K562 (cell line): ENCODE results near the gene KIF19. TPM values are rescaled to one million over a fixed set of nuclear protein-coding genes. Genes with fewer than 3 reads are reported as not detected.

Experiments
- ATAC-seq: fragments of 200-7000 bp; cut with Tn5 transposase; 3 replicates; pipeline ENCODE4 v1.9.1; 2020; ENCODE audit warnings: moderate library complexity
- BruUV-seq: library from RNA; stranded (reverse); fragments of 400-500 nt; replicated peaks from 2 replicates; lab custom pipeline; 2021; lab: Mats Ljungman, UMichigan
- CTCF ChIA-PET: fragments of 300-600 bp; formaldehyde crosslinking; extraction: SDS; loops from one replicate; lab custom pipeline; 2021; ENCODE audit warnings: low intra/inter-chr PET ratio; lab: Yijun Ruan, JAX
- POLR2A ChIA-PET: fragments of 300-600, 350-650 bp; sonication (Branson Sonifier 250); formaldehyde crosslinking; extraction: SDS; loops from one replicate; lab custom pipeline; 2021; ENCODE audit warnings: antibody characterized with exemption, inconsistent platforms; lab: Yijun Ruan, JAX
- DNase-seq, 4 experiments: peaks; one replicate each; pipeline versions ENCODE4 v3.0.0 to v3.0.0-alpha.2; 2011 to 2018; ENCODE audit warnings: low spot score in 3 of 4, mixed read lengths in 3 of 4; ENCODE audit errors: extremely low read depth in 1 of 4
- FAIRE-seq: peaks from 2 replicates; lab custom pipeline; 2011; peaks lifted over from hg19 to GRCh38; lab: Jason Lieb, UNC
- H2AFZ ChIP-seq: 2 replicates; pipeline ENCODE4 v1.6.0; 2011; ENCODE audit warnings: low read depth, low read length, control low read depth, inconsistent platforms
- H3K27ac ChIP-seq: fragments of 200-600 bp; 3 replicates; pipeline ENCODE4 v1.8.0; 2011; ENCODE audit warnings: low read depth, mild to moderate bottlenecking, control low read depth, inconsistent platforms, low read length, moderate library complexity, mixed read lengths; ENCODE audit errors: extremely low read depth
- H3K27me3 ChIP-seq, 2 experiments: fragments of 300-600 bp in 1 of 2; 2 replicates in 1 of 2; 3 replicates in 1 of 2; pipeline versions ENCODE4 v1.6.0 to v1.8.0; 2011; ENCODE audit warnings: inconsistent platforms in 2 of 2, low read length in 2 of 2, mild to moderate bottlenecking in 1 of 2, mixed read lengths in 1 of 2, moderate library complexity in 1 of 2; ENCODE audit not compliant: control insufficient read depth in 2 of 2, insufficient read depth in 2 of 2
- H3K36me3 ChIP-seq: fragments of 300-600 bp; 3 replicates; pipeline ENCODE4 v1.8.0; 2011; ENCODE audit warnings: mild to moderate bottlenecking, low read length, inconsistent platforms; ENCODE audit not compliant: control insufficient read depth, insufficient read depth
- H3K4me1 ChIP-seq, 2 experiments: fragments of 200-600 bp in 1 of 2; replicated peaks in 1 of 2; 2 replicates in 1 of 2; 3 replicates in 1 of 2; pipeline versions ENCODE4 v1.5.1 to v1.8.0; 2011; ENCODE audit warnings: inconsistent platforms in 2 of 2, low read length in 2 of 2, mild to moderate bottlenecking in 1 of 2, mixed read lengths in 1 of 2, moderate library complexity in 1 of 2; ENCODE audit not compliant: control insufficient read depth in 2 of 2, insufficient read depth in 2 of 2
- H3K4me2 ChIP-seq: 2 replicates; pipeline ENCODE4 v1.6.1; 2011; ENCODE audit warnings: low read length, control low read depth, inconsistent platforms, mixed read lengths; ENCODE audit not compliant: insufficient read depth
- H3K4me3 ChIP-seq: fragments of 200-600 bp; sonication (generic), shearing (Covaris generic); 2 replicates; pipeline ENCODE4 v1.5.1; 2016; ENCODE audit warnings: control low read depth, inconsistent platforms
- H3K79me2 ChIP-seq: fragments of 200-600 bp; 3 replicates; pipeline ENCODE4 v1.8.0; 2011; ENCODE audit warnings: low read length, inconsistent platforms; ENCODE audit not compliant: control insufficient read depth, insufficient read depth
- H3K9ac ChIP-seq, 2 experiments: 2 replicates each; pipeline versions ENCODE4 v1.6.0 to v1.6.1; 2011; ENCODE audit warnings: low read depth in 2 of 2, low read length in 2 of 2, control low read depth in 1 of 2, inconsistent platforms in 1 of 2, mild to moderate bottlenecking in 1 of 2, mixed read lengths in 1 of 2; ENCODE audit not compliant: insufficient read depth in 1 of 2
- H3K9me1 ChIP-seq: one replicate; pipeline ENCODE4 v1.6.0; 2011; ENCODE audit warnings: inconsistent platforms, mild to moderate bottlenecking, low read length, moderate library complexity; ENCODE audit not compliant: control insufficient read depth, insufficient read depth
- H3K9me3 ChIP-seq: replicated peaks from 2 replicates; pipeline ENCODE4 v1.5.1; 2011; ENCODE audit warnings: low read depth, low read length, inconsistent platforms; ENCODE audit not compliant: control insufficient read depth, insufficient read depth
- H4K20me1 ChIP-seq: replicated peaks from 2 replicates; pipeline ENCODE4 v1.6.1; 2011; ENCODE audit warnings: low read length, inconsistent platforms, mixed read lengths; ENCODE audit not compliant: control insufficient read depth, insufficient read depth
- ARHGAP35 ChIP-seq: fragments of 450-650 bp; IDR thresholded peaks from 2 replicates; pipeline ENCODE4 v1.6.1; 2018; ENCODE audit not compliant: partially characterized antibody
- BRCA1 ChIP-seq, 2 experiments: fragments of 450-650 bp in 1 of 2; sonication (generic) in 1 of 2; formaldehyde crosslinking in 1 of 2; IDR thresholded peaks; 2 replicates each; pipeline versions ENCODE4 v1.5.0 to v1.6.1; 2017 to 2020; ENCODE audit warnings: mild to moderate bottlenecking in 1 of 2, missing genetic modification reagents in 1 of 2
- BRD4 ChIP-seq: fragments of 200-600 bp; sonication (generic); IDR thresholded peaks from 2 replicates; pipeline ENCODE4 v1.6.1; 2017; ENCODE audit warnings: inconsistent platforms
- DNMT1 ChIP-seq: fragments of 450-650 bp; IDR thresholded peaks from 2 replicates; pipeline ENCODE4 v1.6.1; 2016; ENCODE audit warnings: antibody characterized with exemption, mild to moderate bottlenecking
- ILF3 ChIP-seq: fragments of 450-650 bp; IDR thresholded peaks from 2 replicates; pipeline ENCODE4 v1.6.1; 2018; ENCODE audit warnings: antibody characterized with exemption, mild to moderate bottlenecking, moderate library complexity, borderline replicate concordance
- JUND ChIP-seq, 2 experiments: IDR thresholded peaks; 2 replicates in 1 of 2; 3 replicates in 1 of 2; pipeline ENCODE4 v1.6.1; 2011; ENCODE audit warnings: borderline replicate concordance in 2 of 2, low read depth in 2 of 2, low read length in 2 of 2, improper control_type of control experiment in 1 of 2, missing biosample characterization in 1 of 2, missing genetic modification characterization in 1 of 2, missing genetic modification reagents in 1 of 2
- MIER1 ChIP-seq: fragments of 450-650 bp; IDR thresholded peaks from 2 replicates; pipeline ENCODE4 v1.6.1; 2016; ENCODE audit warnings: antibody characterized with exemption, mild to moderate bottlenecking, low read depth
- MYBL2 ChIP-seq, 2 experiments: fragments of 450-650 bp in 1 of 2; sonication (generic) in 1 of 2; formaldehyde crosslinking in 1 of 2; IDR thresholded peaks; 2 replicates each; pipeline versions ENCODE4 v1.6.1 to v1.8.1; 2017 to 2022; ENCODE audit warnings: borderline replicate concordance in 1 of 2, inconsistent platforms in 1 of 2, low read depth in 1 of 2, mild to moderate bottlenecking in 1 of 2, missing genetic modification reagents in 1 of 2, moderate library complexity in 1 of 2
- PKNOX1 ChIP-seq: fragments of 450-650 bp; IDR thresholded peaks from 2 replicates; pipeline ENCODE4 v1.6.1; 2016
- POU5F1 ChIP-seq: fragments of 150-350 bp; IDR thresholded peaks from 2 replicates; pipeline ENCODE4 v1.6.1; 2014; ENCODE audit warnings: borderline replicate concordance, low read length, low read depth, mild to moderate bottlenecking; ENCODE audit not compliant: partially characterized antibody
- SLC30A9 ChIP-seq: fragments of 250-450 bp; sonication (Bioruptor Pico); IDR thresholded peaks from 2 replicates; pipeline ENCODE4 v1.8.0; 2022; ENCODE audit warnings: mild to moderate bottlenecking, moderate library complexity
- SMARCB1 ChIP-seq: IDR thresholded peaks from 2 replicates; pipeline ENCODE4 v1.6.1; 2011; ENCODE audit warnings: improper control_type of control experiment, low read depth; ENCODE audit not compliant: insufficient read length
- SMARCE1 ChIP-seq: fragments of 450-650 bp; IDR thresholded peaks from 2 replicates; pipeline ENCODE4 v1.7.1; 2016; ENCODE audit warnings: mild to moderate bottlenecking
- SP1 ChIP-seq: sonication (generic); formaldehyde crosslinking; IDR thresholded peaks from 2 replicates; pipeline ENCODE4 v1.8.1; 2022; ENCODE audit warnings: mild to moderate bottlenecking, missing genetic modification reagents
- TAF1 ChIP-seq: IDR thresholded peaks from 2 replicates; pipeline ENCODE4 v1.6.1; 2011; ENCODE audit warnings: mild to moderate bottlenecking, low read length, moderate library complexity; ENCODE audit not compliant: insufficient read depth, control insufficient read depth, severe bottlenecking; ENCODE audit errors: extremely low read depth
- TCF15 ChIP-seq: fragments of 250-450 bp; sonication (Bioruptor Pico); IDR thresholded peaks from 2 replicates; pipeline ENCODE4 v1.8.0; 2022; ENCODE audit warnings: moderate library complexity, mild to moderate bottlenecking, inconsistent platforms
- TEAD2 ChIP-seq: fragments of 450-650 bp; IDR thresholded peaks from 2 replicates; pipeline ENCODE4 v1.6.1; 2016; ENCODE audit warnings: missing genetic modification characterization, control low read depth, missing compliant biosample characterization
- ZBTB8A ChIP-seq: fragments of 450-650 bp; IDR thresholded peaks from 2 replicates; pipeline ENCODE4 v1.6.1; 2018; ENCODE audit warnings: mild to moderate bottlenecking, moderate library complexity; ENCODE audit not compliant: partially characterized antibody
- ZFP30 ChIP-seq: fragments of 250-450 bp; sonication (Bioruptor Pico); IDR thresholded peaks from 2 replicates; pipeline ENCODE4 v1.8.0; 2022; ENCODE audit warnings: moderate library complexity, mild to moderate bottlenecking, inconsistent platforms, borderline replicate concordance
- ZNF174 ChIP-seq: fragments of 250-450 bp; sonication (Bioruptor Pico); IDR thresholded peaks from 2 replicates; pipeline ENCODE4 v1.4.0; 2020; ENCODE audit warnings: mild to moderate bottlenecking
- ZNF764 ChIP-seq: fragments of 250-450 bp; sonication (Bioruptor Pico); IDR thresholded peaks from 2 replicates; pipeline ENCODE4 v1.4.0; 2020; ENCODE audit warnings: low read depth, mild to moderate bottlenecking, moderate library complexity
- WGBS: fragments of 100-300 bp; shearing (Covaris generic); methylation state at CpG from one replicate; pipeline ENCODE4 v1.1.6; 2016; ENCODE audit warnings: low coverage, mixed read lengths; ENCODE audit not compliant: insufficient coverage; ENCODE audit errors: missing lambda C conversion rate; 5-methylcytosine and 5-hydroxymethylcytosine counted together
- in situ Hi-C: fragments of 300-500 bp; cut with MboI; formaldehyde crosslinking; loops from 4 replicates; pipeline ENCODE4 v1.15.0; 2018; ENCODE audit warnings: inconsistent platforms, mixed read lengths
- intact Hi-C: fragments of 100-400 bp; cut with micrococcal nuclease; formaldehyde crosslinking; loops from 2 replicates; pipeline ENCODE4 v1.14.2; 2022
- polyA plus RNA-seq, 8 experiments: library from polyadenylated mRNA; depleted of rRNA in 4 of 8; stranded (reverse) in 5 of 8; unstranded in 3 of 8; fragments of >200 nt; fragmentation: Nextera tagmentation in 2 of 8; fragmentation: Illumina TruSeq in 1 of 8; extraction: Ambion mirVana in 2 of 8; extraction: Trizol in 1 of 8; gene quantifications; 2 replicates each; pipeline versions ENCODE4 v1.2.1 to v1.2.3, GENCODE V29; 2011 to 2014; ENCODE audit warnings: inconsistent platforms in 1 of 8, missing spikeins in 1 of 8
- total RNA-seq, 7 experiments: library from RNA; depleted of rRNA in 6 of 7; stranded (reverse); fragments of >200 nt in 6 of 7; fragmentation: Illumina TruSeq in 2 of 7; extraction: Trizol in 2 of 7; gene quantifications; 2 replicates each; pipeline versions ENCODE4 v1.2.1 to v1.2.3, GENCODE V29; 2011 to 2021; ENCODE audit warnings: low replicate concordance in 1 of 7

Gene KIF19
- total and polyA plus RNA-seq, 9 of the 15 experiments (the other 6 are each of a cell fraction or from before 2014, with no cell fraction given) = 0.10 TPM; not detected in 8

DNA sequence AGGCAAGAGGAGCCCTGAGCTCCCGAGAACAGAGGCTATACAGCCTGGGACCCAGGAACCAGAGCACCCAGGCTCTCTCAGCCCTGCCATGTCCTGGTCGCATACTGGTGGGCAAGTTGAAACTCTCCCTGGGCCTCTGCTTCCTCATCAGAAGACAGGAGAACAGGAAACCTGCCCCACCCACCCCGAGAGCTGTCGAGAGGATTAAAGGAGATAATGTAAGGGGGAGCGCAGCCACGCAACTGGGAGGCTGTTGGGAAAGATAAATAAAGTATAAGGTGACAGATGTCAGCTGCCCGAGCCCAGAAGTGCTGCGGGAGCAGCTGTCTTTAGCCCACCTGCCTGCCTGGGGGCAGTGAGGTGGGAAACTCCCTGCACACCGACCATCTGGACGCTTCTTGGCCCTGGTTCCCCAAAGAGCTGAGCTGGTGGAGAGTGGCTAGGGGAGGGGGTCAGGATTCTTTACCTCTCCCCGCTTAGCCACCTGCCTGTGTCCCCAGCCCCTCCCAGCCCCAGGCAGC is 6.8 kb downstream of the KIF19 start:
- H3K9ac ChIP-seq = peak overlapping the region; percentile 31 to 70; a peak in 2 of 4 replicates
- intact Hi-C loops = no loop called here
- no peak for TF ChIP-seq ARHGAP35
- TF ChIP-seq ZNF174 = no peak
- TF ChIP-seq TAF1 = no peak
- no peak for TF ChIP-seq TEAD2
- TF ChIP-seq POU5F1 = no peak
- no peak for TF ChIP-seq ZFP30 (CRISPR knock-in tag)
- peak; percentile 57; the same call in 1 of the 2 replicates for TF ChIP-seq JUND (IDR thresholded peaks at IDR 0.05; ENCODE audit: borderline replicate concordance, low read depth, low read length)
- peak; percentile 34; the same call in 1 of the 3 replicates for TF ChIP-seq JUND (tag; IDR thresholded peaks at IDR 0.05; ENCODE audit: borderline replicate concordance, low read depth, low read length)
- no peak for TF ChIP-seq SMARCB1
- peak; percentile 59; the same call in 1 of the 2 replicates for TF ChIP-seq SMARCE1
- TF ChIP-seq ZBTB8A = no peak
- TF ChIP-seq TCF15 (CRISPR knock-in tag) = 0 out of 2 replicates have a peak, but pooled peaks have one; percentile 4
- no peak for TF ChIP-seq MYBL2 (IDR thresholded peaks at IDR 0.05; ENCODE audit: low read depth)
- no peak for TF ChIP-seq MYBL2 (CRISPR knock-in tag; IDR thresholded peaks at IDR 0.05; ENCODE audit: borderline replicate concordance)
- no peak for TF ChIP-seq DNMT1
- TF ChIP-seq BRD4 = no peak
- no peak for TF ChIP-seq BRCA1 (IDR thresholded peaks at IDR 0.05)
- TF ChIP-seq BRCA1 (CRISPR knock-in tag; IDR thresholded peaks at IDR 0.05) = no peak
- no peak for TF ChIP-seq ZNF764 (CRISPR knock-in tag)
- peak; percentile 38; the same call in 1 of the 2 replicates for TF ChIP-seq SP1 (CRISPR knock-in tag)
- peak; percentile 91 for TF ChIP-seq PKNOX1
- TF ChIP-seq ILF3 = no peak
- TF ChIP-seq SLC30A9 (CRISPR knock-in tag) = no peak
- peak; percentile 77; the same call in 1 of the 2 replicates for TF ChIP-seq MIER1

More for the DNA sequence above, 6.8 kb downstream of the KIF19 start:
- Histone ChIP-seq H3K9me3 (no peaks in the 10 kb centered on the region), H3K4me3 (no peak overlapping the region), H3K79me2 (no peaks in the 10 kb centered on the region), H3K36me3 (no peaks in the 10 kb centered on the region), H2AFZ (peak overlapping the region; percentile 92), H3K27ac (peak overlapping the region; percentile 29; the same call in 1 of the 3 replicates), H4K20me1 (no peaks in the 10 kb centered on the region; the same call in 1 of the 2 replicates), H3K27me3 (peaks cover 2 to 9% of the 10 kb centered on the region in 2 experiments; a peak in 3 of 5 replicates), H3K9me1 (no peaks in the 10 kb centered on the region), H3K4me1 (peaks cover 12 to 21% of the 10 kb centered on the region in 2 experiments), H3K4me2 (peak overlapping the region; percentile 76)
- 1% methylated on average over 10 of the region's 11 CpGs for WGBS
- POLR2A ChIA-PET = interaction anchor here (0.7 to 1.4 kb wide), 6 partner anchors 9 to 116 kb away, joined by 3 to 5 read pairs (median 4); no protein-coding TSS in a partner anchor
- BruUV-seq = no TSS peak
- peak; percentile 56 to 90 (median 72) for DNase-seq
- in situ Hi-C loops = no loop called here
- FAIRE-seq = peak; percentile 79
- CTCF ChIA-PET = no interaction called here
- ATAC-seq = peak; percentile 91
